Activated T-cell treated with anti-CD3 and anti-CD28 coated beads, Interleukin-2, amount 50 U/mL, for 24 hours (primary cell): Measurements from ENCODE around the gene APH1B.

Experiments used
- DNase-seq: peaks from one replicate; pipeline ENCODE4 v3.0.0-alpha.2; 2020
- H3K27ac Mint-ChIP-seq: 2 replicates; pipeline ENCODE4 v1.8.0; 2020; ENCODE audit warnings: mild to moderate bottlenecking, mixed read lengths
- H3K27me3 Mint-ChIP-seq: 2 replicates; pipeline ENCODE4 v1.8.0; 2020; ENCODE audit warnings: mixed read lengths
- H3K36me3 Mint-ChIP-seq: 2 replicates; pipeline ENCODE4 v1.8.0; 2020; ENCODE audit warnings: low read depth, mixed read lengths
- H3K4me1 Mint-ChIP-seq: 2 replicates; pipeline ENCODE4 v1.8.0; 2020; ENCODE audit warnings: low read depth, mixed read lengths
- H3K4me3 Mint-ChIP-seq: 2 replicates; pipeline ENCODE4 v1.8.0; 2020; ENCODE audit warnings: mild to moderate bottlenecking, moderate library complexity, mixed read lengths
- H3K9me3 Mint-ChIP-seq: 2 replicates; pipeline ENCODE4 v1.8.0; 2020; ENCODE audit warnings: mixed read lengths

Gene APH1B

GRCh38 chr15:63243776-63244175 is 33.6 kb upstream of the APH1B start:
- H3K4me3 Mint-ChIP-seq, result no peak overlapping the region
- DNase-seq, result no peak
- peaks cover 82% of the 10 kb centered on the region for H3K36me3 Mint-ChIP-seq
- H3K9me3 Mint-ChIP-seq, result no peaks in the 10 kb centered on the region
- H3K27me3 Mint-ChIP-seq, result no peaks in the 10 kb centered on the region
- H3K27ac Mint-ChIP-seq, result peak overlapping the region; percentile 85
- H3K4me1 Mint-ChIP-seq, result peaks cover 70% of the 10 kb centered on the region

- no peak for DNase-seq
- Mint-ChIP-seq H3K27me3 (no peaks in the 10 kb centered on the region), H3K4me1 (peaks cover 68% of the 10 kb centered on the region), H3K27ac (peak overlapping the region; percentile 85), H3K4me3 (no peak overlapping the region), H3K36me3 (peaks cover 88% of the 10 kb centered on the region), H3K9me3 (no peaks in the 10 kb centered on the region)
These were observed 33.0 kb upstream of the APH1B start for GRCh38 chr15:63244399-63244798.

GRCh38 chr15:63244976-63245645 is 32.3 kb upstream of the APH1B start:
- H3K9me3 Mint-ChIP-seq, result no peaks in the 10 kb centered on the region
- peak overlapping the region; percentile 85 for H3K27ac Mint-ChIP-seq
- peaks cover 89% of the 10 kb centered on the region for H3K36me3 Mint-ChIP-seq
- DNase-seq, result no peak
- no peaks in the 10 kb centered on the region for H3K27me3 Mint-ChIP-seq
- peaks cover 67% of the 10 kb centered on the region for H3K4me1 Mint-ChIP-seq
- no peak overlapping the region for H3K4me3 Mint-ChIP-seq

GRCh38 chr15:63246691-63247469 is 30.5 kb upstream of the APH1B start:
- no peak for DNase-seq
- Mint-ChIP-seq H3K4me1 (peaks cover 62% of the 10 kb centered on the region), H3K36me3 (peaks cover 92% of the 10 kb centered on the region), H3K9me3 (no peaks in the 10 kb centered on the region), H3K27ac (peak overlapping the region; percentile 0), H3K4me3 (no peak overlapping the region), H3K27me3 (no peaks in the 10 kb centered on the region)

- no peak for DNase-seq
- Mint-ChIP-seq H3K4me3 (no peak overlapping the region), H3K27ac (peak overlapping the region; percentile 19), H3K27me3 (no peaks in the 10 kb centered on the region), H3K4me1 (peaks cover 44% of the 10 kb centered on the region), H3K9me3 (no peaks in the 10 kb centered on the region), H3K36me3 (peaks cover 91% of the 10 kb centered on the region)
These were observed 27.0 kb upstream of the APH1B start for GRCh38 chr15:63250312-63250965.

GRCh38 chr15:63251701-63252100 is 25.7 kb upstream of the APH1B start:
- no peak overlapping the region for H3K4me3 Mint-ChIP-seq
- no peaks in the 10 kb centered on the region for H3K27me3 Mint-ChIP-seq
- H3K4me1 Mint-ChIP-seq, result peaks cover 35% of the 10 kb centered on the region
- no peaks in the 10 kb centered on the region for H3K9me3 Mint-ChIP-seq
- no peak for DNase-seq
- H3K27ac Mint-ChIP-seq, result peak overlapping the region; percentile 34
- peaks cover 92% of the 10 kb centered on the region for H3K36me3 Mint-ChIP-seq

GRCh38 chr15:63252292-63252691 is 25.1 kb upstream of the APH1B start:
- H3K4me1 Mint-ChIP-seq, result peaks cover 29% of the 10 kb centered on the region
- H3K4me3 Mint-ChIP-seq, result no peak overlapping the region
- peaks cover 92% of the 10 kb centered on the region for H3K36me3 Mint-ChIP-seq
- DNase-seq, result no peak
- H3K9me3 Mint-ChIP-seq, result no peaks in the 10 kb centered on the region
- H3K27ac Mint-ChIP-seq, result peak overlapping the region; percentile 53
- no peaks in the 10 kb centered on the region for H3K27me3 Mint-ChIP-seq

- peaks cover 31% of the 10 kb centered on the region for H3K4me1 Mint-ChIP-seq
- no peak for DNase-seq
- peaks cover 92% of the 10 kb centered on the region for H3K36me3 Mint-ChIP-seq
- H3K4me3 Mint-ChIP-seq, result no peak overlapping the region
- peak overlapping the region; percentile 57 for H3K27ac Mint-ChIP-seq
- no peaks in the 10 kb centered on the region for H3K9me3 Mint-ChIP-seq
- no peaks in the 10 kb centered on the region for H3K27me3 Mint-ChIP-seq
These were observed 22.4 kb upstream of the APH1B start for GRCh38 chr15:63254991-63255390.

- Mint-ChIP-seq H3K27me3 (no peaks in the 10 kb centered on the region), H3K4me1 (peaks cover 25% of the 10 kb centered on the region)
These were observed 21.9 kb upstream of the APH1B start for GRCh38 chr15:63255489-63255990.

GRCh38 chr15:63256433-63257274 is 20.8 kb upstream of the APH1B start:
- Mint-ChIP-seq H3K4me3 (no peak overlapping the region), H3K9me3 (no peaks in the 10 kb centered on the region), H3K27ac (no peak overlapping the region), H3K4me1 (peaks cover 23% of the 10 kb centered on the region), H3K27me3 (no peaks in the 10 kb centered on the region), H3K36me3 (peaks cover 92% of the 10 kb centered on the region)
- no peak for DNase-seq

More at GRCh38 chr15:63255489-63255990, 21.9 kb upstream of the APH1B start:
- no peak overlapping the region for H3K4me3 Mint-ChIP-seq
- no peak for DNase-seq
- no peaks in the 10 kb centered on the region for H3K9me3 Mint-ChIP-seq
- H3K36me3 Mint-ChIP-seq, result peaks cover 92% of the 10 kb centered on the region
- peak overlapping the region; percentile 62 for H3K27ac Mint-ChIP-seq

- no peaks in the 10 kb centered on the region for H3K27me3 Mint-ChIP-seq
- H3K9me3 Mint-ChIP-seq, result no peaks in the 10 kb centered on the region
- H3K27ac Mint-ChIP-seq, result peak overlapping the region; percentile 37
- peaks cover 19% of the 10 kb centered on the region for H3K4me1 Mint-ChIP-seq
- no peak for DNase-seq
- H3K36me3 Mint-ChIP-seq, result peaks cover 92% of the 10 kb centered on the region
- H3K4me3 Mint-ChIP-seq, result no peak overlapping the region
These were observed 18.7 kb upstream of the APH1B start for GRCh38 chr15:63258658-63259057.

- Mint-ChIP-seq H3K27ac (no peak overlapping the region), H3K27me3 (no peaks in the 10 kb centered on the region), H3K9me3 (no peaks in the 10 kb centered on the region), H3K4me3 (no peak overlapping the region), H3K36me3 (peaks cover 90% of the 10 kb centered on the region), H3K4me1 (peaks cover 13% of the 10 kb centered on the region)
- DNase-seq, result no peak
These were observed 16.6 kb upstream of the APH1B start for GRCh38 chr15:63260791-63261190.

GRCh38 chr15:63261311-63261710 is 16.1 kb upstream of the APH1B start:
- peaks cover 90% of the 10 kb centered on the region for H3K36me3 Mint-ChIP-seq
- H3K27me3 Mint-ChIP-seq, result no peaks in the 10 kb centered on the region
- peaks cover 13% of the 10 kb centered on the region for H3K4me1 Mint-ChIP-seq
- no peaks in the 10 kb centered on the region for H3K9me3 Mint-ChIP-seq
- no peak for DNase-seq
- no peak overlapping the region for H3K4me3 Mint-ChIP-seq
- peak overlapping the region; percentile 75 for H3K27ac Mint-ChIP-seq

GRCh38 chr15:63263519-63263918 is 13.9 kb upstream of the APH1B start:
- Mint-ChIP-seq H3K36me3 (peaks cover 84% of the 10 kb centered on the region), H3K27me3 (no peaks in the 10 kb centered on the region), H3K4me3 (no peak overlapping the region), H3K9me3 (no peaks in the 10 kb centered on the region), H3K4me1 (peaks cover 9% of the 10 kb centered on the region), H3K27ac (peak overlapping the region; percentile 38)
- DNase-seq, result no peak
